Rectal smooth muscle tissue (tissue), 1 donor: ENCODE results near the gene PPP4R3A.
"Not testable (repeated sequence)": the region's sequence is repeated elsewhere in the genome, so short reads cannot be mapped to it uniquely, and the experiment has no call there.

Experiments
- H3K27ac ChIP-seq: one replicate; pipeline ENCODE4 v1.7.0; 2013; ENCODE audit warnings: low read depth, low read length, inconsistent platforms
- H3K27me3 ChIP-seq: one replicate; pipeline ENCODE4 v1.7.0; 2013; ENCODE audit warnings: low read length; ENCODE audit not compliant: control insufficient read depth, insufficient read depth
- H3K36me3 ChIP-seq: one replicate; pipeline ENCODE4 v1.7.0; 2013; ENCODE audit warnings: low read length; ENCODE audit not compliant: control insufficient read depth, insufficient read depth
- H3K4me1 ChIP-seq: one replicate; pipeline ENCODE4 v1.7.0; 2013; ENCODE audit warnings: low read length; ENCODE audit not compliant: control insufficient read depth, insufficient read depth
- H3K4me3 ChIP-seq: one replicate; pipeline ENCODE4 v1.7.0; 2013; ENCODE audit warnings: low read length
- H3K9ac ChIP-seq: one replicate; pipeline ENCODE4 v1.7.0; 2013; ENCODE audit warnings: low read length

PPP4R3A gene

DNA sequence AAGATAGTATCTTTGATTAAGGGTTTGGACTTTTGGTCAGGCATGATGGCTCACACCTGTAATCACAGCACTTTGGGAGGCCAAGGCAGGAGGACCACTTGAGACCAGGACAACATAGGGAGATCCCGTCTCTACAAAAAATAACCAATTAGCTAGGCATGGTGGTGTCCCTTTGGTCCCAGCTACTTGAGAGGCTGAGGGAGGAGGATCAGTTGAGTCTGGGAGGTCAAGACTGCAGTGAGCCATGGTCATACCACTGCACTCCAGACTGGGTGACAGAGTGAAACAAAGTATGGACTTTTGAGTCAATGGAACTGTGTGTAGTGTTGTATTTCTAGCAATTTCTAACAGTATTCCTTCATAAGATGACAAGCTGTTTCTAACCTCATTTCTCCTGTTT is 53.8 kb downstream of the PPP4R3A start:
- Histone ChIP-seq H3K27ac (no peak overlapping the region), H3K27me3 (no peaks in the 10 kb centered on the region), H3K4me1 (no peaks in the 10 kb centered on the region), H3K36me3 (peaks cover 17% of the 10 kb centered on the region), H3K9ac (no peak overlapping the region), H3K4me3 (no peak overlapping the region)

DNA sequence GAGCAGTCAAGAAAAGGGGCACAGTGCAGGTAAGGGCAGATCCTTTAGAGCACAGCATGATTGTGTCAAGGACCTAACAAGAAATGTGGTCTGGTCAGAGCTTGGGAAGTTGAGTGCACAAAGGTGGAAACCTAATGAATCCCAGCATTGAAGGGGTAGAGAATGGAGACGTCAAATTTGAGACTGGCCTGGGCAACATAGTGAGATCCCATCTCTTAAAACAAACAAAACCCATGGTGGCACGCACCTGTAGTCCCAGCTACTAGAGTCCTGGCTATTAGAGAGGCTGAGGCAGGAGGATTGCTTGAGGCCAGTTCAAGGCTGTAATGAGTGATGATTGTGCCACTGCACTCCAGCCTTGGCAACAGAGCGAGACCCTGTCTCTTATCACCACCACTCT is 55.5 kb downstream of the PPP4R3A start:
- no peak overlapping the region for H3K4me3 ChIP-seq
- no peaks in the 10 kb centered on the region for H3K4me1 ChIP-seq
- no peaks in the 10 kb centered on the region for H3K27me3 ChIP-seq
- peaks cover 13% of the 10 kb centered on the region for H3K36me3 ChIP-seq
- H3K27ac ChIP-seq, result no peak overlapping the region
- no peak overlapping the region for H3K9ac ChIP-seq

DNA sequence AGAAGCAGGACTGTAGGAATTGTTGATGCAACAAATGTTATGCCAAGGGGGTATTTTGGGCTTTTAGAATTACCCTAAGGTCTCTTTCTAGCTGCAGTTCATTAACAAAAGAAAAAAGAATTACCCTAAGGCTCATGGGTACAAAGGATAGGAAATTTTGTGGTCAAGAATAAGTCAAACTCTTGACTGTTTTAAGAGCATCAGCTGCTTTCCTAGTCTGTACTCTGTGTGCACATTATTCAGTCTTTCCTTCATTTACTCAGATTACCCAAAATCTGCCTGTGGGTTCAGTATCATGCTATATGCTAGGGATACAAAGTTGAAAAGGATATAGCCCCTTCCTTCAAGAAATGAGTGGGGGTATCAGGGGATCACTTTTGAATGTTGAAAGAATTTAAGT is 56.0 kb downstream of the PPP4R3A start:
- H3K4me3 ChIP-seq, result no peak overlapping the region
- H3K9ac ChIP-seq, result no peak overlapping the region
- peaks cover 13% of the 10 kb centered on the region for H3K36me3 ChIP-seq
- no peaks in the 10 kb centered on the region for H3K27me3 ChIP-seq
- H3K27ac ChIP-seq, result no peak overlapping the region
- no peaks in the 10 kb centered on the region for H3K4me1 ChIP-seq

DNA sequence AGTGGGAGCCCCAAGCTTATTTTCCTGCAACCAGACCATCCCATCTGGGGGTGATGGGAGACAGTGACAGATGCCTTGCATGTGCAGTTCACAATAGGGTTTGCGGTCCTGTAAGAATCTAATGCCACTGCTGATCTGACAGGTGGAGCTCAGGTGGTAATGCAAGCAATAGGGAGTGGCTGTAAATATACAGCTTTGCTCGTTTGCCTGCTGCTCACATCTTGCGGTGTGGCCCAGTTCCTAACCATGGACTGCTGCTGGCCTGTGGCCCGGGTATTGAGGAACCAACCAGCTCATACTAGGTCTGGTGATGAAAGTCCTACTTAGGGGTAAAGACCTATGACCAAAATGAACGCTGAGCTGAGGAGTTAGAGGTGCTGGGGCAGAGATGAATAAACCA is 56.4 kb downstream of the PPP4R3A start:
- Histone ChIP-seq H3K27me3 (no peaks in the 10 kb centered on the region), H3K9ac (no peak overlapping the region), H3K27ac (no peak overlapping the region), H3K4me1 (no peaks in the 10 kb centered on the region), H3K4me3 (no peak overlapping the region), H3K36me3 (peaks cover 13% of the 10 kb centered on the region)

DNA sequence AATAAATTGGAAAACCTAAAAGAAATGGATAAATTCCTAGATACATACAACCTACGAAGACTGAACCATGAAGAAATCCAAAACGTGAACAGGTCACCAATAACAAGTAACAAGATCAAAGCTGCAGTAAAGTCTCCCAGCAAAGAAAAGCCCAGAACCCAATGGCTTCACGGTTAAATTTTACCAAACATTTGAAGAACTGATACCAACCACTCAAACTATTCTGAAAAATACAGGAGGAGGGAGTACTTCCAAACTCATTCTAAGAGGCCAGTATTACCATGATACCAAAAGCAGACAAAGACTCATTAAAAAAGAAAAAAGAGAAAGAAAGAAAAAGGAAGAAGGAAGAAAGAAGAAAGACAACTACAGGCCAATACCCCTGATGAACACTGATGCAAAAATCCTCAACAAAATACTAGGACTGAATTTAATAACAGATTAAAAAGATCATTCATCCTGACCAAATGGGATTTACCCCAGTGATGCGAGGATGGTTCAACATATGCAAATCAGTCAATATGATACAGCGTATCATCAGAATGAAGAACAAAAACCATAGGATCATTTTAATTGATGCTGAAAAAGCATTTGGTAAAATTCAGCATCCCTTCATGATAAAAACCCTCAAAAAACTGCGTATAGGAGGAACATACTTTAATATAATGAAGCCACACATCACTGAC is 65.6 kb downstream of the PPP4R3A start:
- no peaks in the 10 kb centered on the region for H3K36me3 ChIP-seq
- no peak overlapping the region for H3K4me3 ChIP-seq
- H3K4me1 ChIP-seq, result no peaks in the 10 kb centered on the region
- no peak overlapping the region for H3K9ac ChIP-seq
- H3K27ac ChIP-seq, result no peak overlapping the region
- H3K27me3 ChIP-seq, result no peaks in the 10 kb centered on the region

DNA sequence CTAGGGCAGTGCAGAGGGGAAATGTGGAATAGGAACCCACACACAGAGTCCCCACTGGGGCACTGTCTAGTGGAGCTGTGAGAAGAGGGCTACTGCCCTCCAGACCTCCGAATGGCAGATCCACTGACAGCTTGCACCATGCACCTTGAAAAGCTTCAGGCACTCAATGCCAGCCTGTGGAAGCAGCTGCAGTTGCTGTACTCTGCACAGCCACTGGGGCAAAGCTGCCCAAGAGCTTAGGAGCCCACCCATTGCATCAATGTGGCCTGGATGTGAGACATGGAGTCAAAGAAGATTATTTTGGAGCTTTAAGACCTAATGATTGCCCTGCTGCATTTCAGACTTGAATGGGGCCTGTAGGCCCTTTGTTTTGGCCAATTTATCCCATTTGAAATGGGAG is 70.8 kb downstream of the PPP4R3A start:
- Histone ChIP-seq H3K4me3 (no peak overlapping the region), H3K4me1 (no peaks in the 10 kb centered on the region), H3K27ac (no peak overlapping the region), H3K27me3 (no peaks in the 10 kb centered on the region), H3K36me3 (no peaks in the 10 kb centered on the region), H3K9ac (no peak overlapping the region)

DNA sequence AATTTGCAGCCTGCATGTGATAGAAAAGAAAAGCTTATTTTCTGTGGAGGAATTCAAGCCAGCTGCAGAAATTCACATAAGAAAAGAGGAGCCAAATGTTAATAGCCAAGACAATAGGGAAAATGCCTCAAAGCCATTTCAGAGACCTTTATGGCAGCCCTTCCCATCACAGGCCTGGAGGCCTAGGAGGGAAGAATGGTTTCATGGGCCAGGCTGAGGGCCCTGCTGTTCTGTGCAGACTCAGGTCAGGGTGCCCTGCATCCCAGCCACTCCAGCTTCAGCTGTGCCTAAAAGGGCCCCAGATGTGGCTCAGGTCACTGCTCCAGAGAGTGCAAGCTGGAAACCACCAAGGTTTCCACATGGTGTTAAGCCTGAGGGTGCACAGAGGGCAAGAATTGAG is 71.3 kb downstream of the PPP4R3A start:
- no peaks in the 10 kb centered on the region for H3K36me3 ChIP-seq

DNA sequence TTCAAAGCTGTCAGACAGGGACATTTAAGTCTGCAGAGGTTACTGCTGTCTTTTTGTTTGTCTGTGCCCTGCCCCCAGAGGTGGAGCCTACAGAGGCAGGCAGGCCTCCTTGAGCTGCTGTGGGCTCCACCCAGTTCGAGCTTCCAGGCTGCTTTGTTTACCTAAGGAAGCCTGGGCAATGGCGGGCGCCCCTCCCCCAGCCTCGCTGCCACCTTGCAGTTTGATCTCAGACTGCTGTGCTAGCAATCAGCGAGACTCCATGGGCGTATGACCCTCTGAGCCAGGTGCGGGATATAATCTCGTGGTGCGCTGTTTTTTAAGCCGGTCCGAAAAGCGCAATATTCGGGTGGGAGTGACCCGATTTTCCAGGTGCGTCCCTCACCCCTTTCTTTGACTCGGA is 73.8 kb downstream of the PPP4R3A start:
- H3K27me3 ChIP-seq, H3K4me3 ChIP-seq, H3K9ac ChIP-seq, H3K4me1 ChIP-seq, H3K36me3 ChIP-seq, H3K27ac ChIP-seq: not testable (repeated sequence)

More for the DNA sequence above, 71.3 kb downstream of the PPP4R3A start:
- H3K4me1 ChIP-seq, result no peaks in the 10 kb centered on the region
- no peak overlapping the region for H3K27ac ChIP-seq
- H3K4me3 ChIP-seq, result no peak overlapping the region
- H3K27me3 ChIP-seq, result no peaks in the 10 kb centered on the region
- H3K9ac ChIP-seq, result no peak overlapping the region

DNA sequence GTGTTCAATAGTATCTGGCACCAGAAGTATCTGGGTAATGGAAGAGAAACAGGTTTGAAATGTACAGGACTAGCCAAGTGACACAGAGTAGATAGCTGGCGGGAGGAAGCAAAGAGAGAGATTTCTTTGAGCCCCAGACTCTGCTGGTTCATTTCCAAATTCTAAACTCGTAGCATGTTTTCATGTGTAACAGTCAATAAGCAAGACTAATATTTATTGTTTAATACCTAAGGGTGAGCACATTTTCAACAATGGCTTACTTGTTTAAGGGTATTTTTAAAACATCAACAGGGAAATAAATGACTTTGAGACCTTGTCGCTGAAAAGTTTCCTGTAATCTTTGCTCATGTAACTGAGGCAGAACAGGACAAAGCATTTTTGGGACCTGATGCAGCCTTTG is 80.7 kb downstream of the PPP4R3A start:
- Histone ChIP-seq H3K36me3 (no peaks in the 10 kb centered on the region), H3K4me1 (no peaks in the 10 kb centered on the region), H3K27me3 (no peaks in the 10 kb centered on the region), H3K4me3 (no peak overlapping the region), H3K9ac (no peak overlapping the region), H3K27ac (no peak overlapping the region)

DNA sequence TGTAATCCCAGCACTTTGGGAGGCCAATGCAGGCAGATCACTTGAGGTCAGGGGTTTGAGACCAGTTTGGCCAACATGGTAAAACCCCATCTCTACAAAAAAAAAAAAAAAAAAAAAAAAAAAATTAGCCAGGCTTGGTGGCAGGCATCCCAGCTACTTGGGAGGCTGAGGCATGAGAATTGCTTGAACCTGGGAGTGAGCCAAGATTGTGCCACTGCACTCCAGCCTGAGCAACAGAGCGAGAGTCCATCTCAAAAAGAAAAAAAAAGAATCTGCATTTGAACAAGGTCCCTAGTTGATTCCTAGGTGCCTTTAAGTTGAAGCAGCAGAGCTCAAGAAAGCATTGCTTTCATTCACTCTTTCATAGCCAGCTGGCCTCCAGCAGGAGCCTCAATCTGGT is 81.2 kb downstream of the PPP4R3A start:
- not testable (repeated sequence) for H3K36me3 ChIP-seq, H3K4me1 ChIP-seq, H3K27me3 ChIP-seq, H3K4me3 ChIP-seq, H3K27ac ChIP-seq, H3K9ac ChIP-seq

DNA sequence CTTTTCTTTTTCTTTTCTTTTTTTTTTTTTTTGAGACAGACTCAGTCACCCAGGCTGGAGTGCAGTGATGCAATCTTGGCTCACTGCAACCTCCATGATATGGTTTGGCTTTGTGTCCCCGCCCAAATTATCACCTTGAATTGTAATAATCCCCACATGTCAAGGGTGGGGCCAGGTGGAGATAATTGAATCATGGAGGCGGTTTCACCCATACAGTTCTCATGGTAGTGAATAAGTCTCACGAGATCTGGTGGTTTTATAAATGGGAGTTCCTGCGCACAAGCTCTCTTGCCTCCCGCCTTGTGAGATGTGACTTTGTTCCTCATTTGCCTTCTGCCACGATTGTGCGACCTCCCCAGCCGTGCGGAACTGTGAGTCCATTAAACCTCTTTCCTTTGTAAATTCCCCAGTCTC is 84.6 kb downstream of the PPP4R3A start:
- not testable (repeated sequence) for H3K9ac ChIP-seq, H3K4me1 ChIP-seq, H3K27ac ChIP-seq, H3K36me3 ChIP-seq, H3K4me3 ChIP-seq, H3K27me3 ChIP-seq

DNA sequence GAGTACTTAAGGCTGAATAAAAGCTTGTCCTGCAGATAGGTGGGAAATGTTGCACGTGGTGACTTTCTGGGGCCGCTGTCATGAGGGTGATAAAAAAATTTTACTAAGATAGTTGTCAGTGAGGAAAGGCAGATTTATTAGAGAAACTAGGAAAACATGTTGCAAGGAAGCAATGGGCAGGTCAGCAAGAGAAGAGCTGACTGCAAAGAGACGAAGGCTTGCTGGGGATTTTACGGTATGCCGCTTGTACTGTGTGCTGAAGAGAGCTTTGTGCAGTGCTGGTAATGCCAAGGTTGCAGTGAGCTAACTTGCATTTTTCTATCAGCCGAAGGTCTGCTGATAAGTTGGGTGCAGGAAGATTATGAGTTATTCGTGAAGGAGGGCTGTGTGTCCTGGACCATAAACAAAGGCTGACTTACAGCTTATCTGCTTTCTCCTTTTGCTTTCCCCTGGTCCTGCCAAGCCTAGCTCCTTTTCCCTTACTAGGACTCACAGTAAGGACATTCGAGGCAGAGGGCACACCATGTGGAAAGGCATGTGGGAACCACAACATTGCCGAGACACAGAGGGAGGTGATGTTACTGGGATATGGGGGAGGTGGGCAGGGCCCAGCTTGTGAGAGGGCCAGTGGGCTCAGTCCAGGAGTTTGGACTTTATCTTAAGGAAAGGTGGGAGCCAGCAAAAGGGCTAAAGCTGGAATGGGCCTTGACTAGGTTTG is 85.1 kb downstream of the PPP4R3A start:
- H3K4me3 ChIP-seq, result no peak overlapping the region

DNA sequence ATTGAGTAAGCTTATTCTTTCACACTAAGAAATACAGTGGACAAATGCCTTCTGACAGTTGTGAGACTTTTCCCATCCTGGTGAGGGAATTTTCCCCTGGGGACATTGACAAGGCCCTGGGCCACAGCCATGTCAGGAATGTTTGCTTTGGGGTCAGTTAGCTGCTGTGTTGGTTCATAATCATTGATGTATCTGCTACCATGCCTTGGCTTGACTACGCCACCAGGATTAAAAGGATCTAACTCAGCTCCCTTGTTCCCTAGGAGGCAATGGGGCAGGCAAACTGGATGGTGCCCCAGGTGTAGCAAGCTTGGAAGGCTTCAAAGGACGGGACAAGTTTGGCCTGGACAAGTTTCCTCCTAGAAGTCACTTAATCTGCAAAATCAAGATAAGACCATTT is 89.4 kb downstream of the PPP4R3A start:
- no peak overlapping the region for H3K9ac ChIP-seq
- H3K4me1 ChIP-seq, result peaks cover 5% of the 10 kb centered on the region

More for the DNA sequence above, 85.1 kb downstream of the PPP4R3A start:
- Histone ChIP-seq H3K9ac (no peak overlapping the region), H3K27ac (no peak overlapping the region), H3K4me1 (no peaks in the 10 kb centered on the region), H3K27me3 (no peaks in the 10 kb centered on the region), H3K36me3 (no peaks in the 10 kb centered on the region)

More for the DNA sequence above, 89.4 kb downstream of the PPP4R3A start:
- Histone ChIP-seq H3K36me3 (no peaks in the 10 kb centered on the region), H3K27me3 (no peaks in the 10 kb centered on the region), H3K27ac (no peak overlapping the region), H3K4me3 (no peak overlapping the region)
